ENCODE results near the gene LYPLAL1. TPM values are rescaled to one million over a fixed set of nuclear protein-coding genes. Genes with fewer than 3 reads are reported as not detected.

The LYPLAL1 gene
- total RNA-seq, 1 experiment from 2014 or later: 21.1 TPM

GRCh38 chr1:219223496-219223895 lies 49.8 kb downstream of the LYPLAL1 start:
- H3K4me1 ChIP-seq (ENCODE audit: insufficient read depth, low read length): no peaks in the 10 kb centered on the region
- H4K20me1 ChIP-seq (ENCODE audit: control insufficient read depth, insufficient read depth, insufficient read length): no peaks in the 10 kb centered on the region
- H4K91ac ChIP-seq (ENCODE audit: insufficient read length, low read depth, low read length): no peak overlapping the region
- H2BK5ac ChIP-seq (ENCODE audit: insufficient read length, low read length): no peak overlapping the region
- no peak overlapping the region for H3K9ac ChIP-seq (ENCODE audit: extremely low read depth, insufficient read length, low read length)
- no peaks in the 10 kb centered on the region for H3K79me1 ChIP-seq (ENCODE audit: insufficient read depth, low read depth, low read length, poor library complexity, severe bottlenecking)
- H2AK5ac ChIP-seq (ENCODE audit: insufficient read length, low read length): no peak overlapping the region
- TF ChIP-seq CTCF (conservative IDR thresholded peaks at IDR 0.05): no peak
- H3K27ac ChIP-seq (ENCODE audit: insufficient read length, low read depth, low read length): no peak overlapping the region
- H3K27me3 ChIP-seq (ENCODE audit: insufficient read depth, low read length): no peaks in the 10 kb centered on the region
- no peak overlapping the region for H2BK120ac ChIP-seq (ENCODE audit: low read depth, low read length, poor library complexity, severe bottlenecking)
- Mint-ChIP-seq H3K4me3 (no peak overlapping the region), H3K36me3 (ENCODE audit: insufficient read depth in 1 of 3, low read depth in 3 of 3) (no peaks in the 10 kb centered on the region; a peak in 1 of 7 replicates), H3K27me3 (ENCODE audit: low read depth) (no peaks in the 10 kb centered on the region), H3K4me1 (no peaks in the 10 kb centered on the region), H3K9me3 (no peaks in the 10 kb centered on the region), H3K27ac (no peak overlapping the region)
- no peak overlapping the region for H3K18ac ChIP-seq (ENCODE audit: insufficient read length, low read depth, low read length)
- DNase-seq: no peak
- no peaks in the 10 kb centered on the region for H3K23me2 ChIP-seq (ENCODE audit: insufficient read length, low read depth, low read length, poor library complexity, severe bottlenecking)
- no peak overlapping the region for H2BK20ac ChIP-seq (ENCODE audit: low read depth, low read length, poor library complexity, severe bottlenecking)
- no peaks in the 10 kb centered on the region for H3K79me2 ChIP-seq (ENCODE audit: insufficient read depth, low read length)
- no peak overlapping the region for H3K23ac ChIP-seq (ENCODE audit: insufficient read length, low read depth, low read length)
- no peak overlapping the region for H3K56ac ChIP-seq (ENCODE audit: insufficient read length, low read depth, low read length)
- no peaks in the 10 kb centered on the region for H3K9me3 ChIP-seq (ENCODE audit: control insufficient read depth, low read depth, low read length)
- H3K4me2 ChIP-seq (ENCODE audit: insufficient read depth, insufficient read length, low read length): no peak overlapping the region
- no peak overlapping the region for H3T11ph ChIP-seq (ENCODE audit: low read length)
- no peak overlapping the region for H3K14ac ChIP-seq (ENCODE audit: insufficient read depth, low read length)
- no peak overlapping the region for H2BK12ac ChIP-seq (ENCODE audit: insufficient read length, low read depth, low read length)
- H3K4ac ChIP-seq (ENCODE audit: low read depth, low read length): no peak overlapping the region
- no peak overlapping the region for H2BK15ac ChIP-seq (ENCODE audit: low read depth, low read length)
- H4K8ac ChIP-seq (replicated peaks; ENCODE audit: insufficient read length, low read depth, low read length): no peak overlapping the region
- H4K5ac ChIP-seq (ENCODE audit: insufficient read length, low read depth, low read length): no peak overlapping the region
- H2AFZ ChIP-seq (ENCODE audit: low read length): no peak overlapping the region
